ENCODE measurements around the gene F11R.
"Not testable (repeated sequence)": the region's sequence is repeated elsewhere in the genome, so short reads cannot be mapped to it uniquely, and the experiment has no call there.

Gene F11R

GRCh38 chr1:160947174-160947759 is 73.7 kb downstream of the F11R start:
- not testable (repeated sequence) for DNase-seq (ENCODE audit: low spot score in 2 of 2); H3K9me3 Mint-ChIP-seq; ATAC-seq (replicated peaks; ENCODE audit: extremely low read depth, poor library complexity, severe bottlenecking); H3K27me3 Mint-ChIP-seq; H3K4me3 Mint-ChIP-seq
- H3K36me3 Mint-ChIP-seq (ENCODE audit: insufficient read depth): peaks cover 11% of the 10 kb centered on the region
- H3K27ac Mint-ChIP-seq (ENCODE audit: low read depth): peak overlapping the region; percentile 6
- H3K4me1 Mint-ChIP-seq: peaks cover 25% of the 10 kb centered on the region

GRCh38 chr1:160945881-160946280 is 75.1 kb downstream of the F11R start:
- H3K4me3 Mint-ChIP-seq; H3K27me3 Mint-ChIP-seq; H3K27ac Mint-ChIP-seq (ENCODE audit: low read depth); H3K9me3 Mint-ChIP-seq; ATAC-seq (replicated peaks; ENCODE audit: extremely low read depth, poor library complexity, severe bottlenecking); H3K36me3 Mint-ChIP-seq (ENCODE audit: insufficient read depth); DNase-seq (ENCODE audit: low spot score in 2 of 2): not testable (repeated sequence)
- peaks cover 18% of the 10 kb centered on the region for H3K4me1 Mint-ChIP-seq

Measured in central memory CD8-positive, alpha-beta T cell (primary cell).